Breast epithelium (tissue), 3 donors: ENCODE data around the gene PLPPR1.

Experiments used
- CTCF ChIP-seq, 3 donors: fragments of 450-650 bp; IDR thresholded peaks; one replicate each; pipeline ENCODE4 v1.5.1; 2016 to 2017; ENCODE audit warnings: antibody characterized with exemption in 3 of 3, mild to moderate bottlenecking in 3 of 3, moderate library complexity in 3 of 3
- POLR2A ChIP-seq: fragments of 450-650 bp; IDR thresholded peaks from one replicate; pipeline ENCODE4 v1.6.1; 2016; ENCODE audit warnings: antibody characterized with exemption, mild to moderate bottlenecking, moderate library complexity

GRCh38 chr9:101315112-101315450 is 286.6 kb downstream of the PLPPR1 start:
- no peak for TF ChIP-seq POLR2A
- no peak for TF ChIP-seq CTCF (IDR thresholded peaks at IDR 0.05)
